Amniotic epithelial cell (primary cell): ENCODE measurements around the gene CACNA1D.
"Not testable (repeated sequence)": the region's sequence is repeated elsewhere in the genome, so short reads cannot be mapped to it uniquely, and the experiment has no call there.

Source experiments
- DNase-seq: peaks from one replicate; pipeline ENCODE4 v3.0.0-alpha.2; 2010; ENCODE audit warnings: low read depth

Gene CACNA1D

GRCh38 chr3:53530205-53530604 lies 35.8 kb downstream of the CACNA1D start:
- DNase-seq: no peak

- DNase-seq: no peak
Observed at GRCh38 chr3:53531749-53532148, 37.3 kb downstream of the CACNA1D start.

GRCh38 chr3:53533472-53533871 lies 39.1 kb downstream of the CACNA1D start:
- no peak for DNase-seq

GRCh38 chr3:53534216-53534615 lies 39.8 kb downstream of the CACNA1D start:
- DNase-seq: no peak

GRCh38 chr3:53534676-53535400 lies 40.4 kb downstream of the CACNA1D start:
- DNase-seq: no peak

- no peak for DNase-seq
Observed at GRCh38 chr3:53536282-53536681, 41.9 kb downstream of the CACNA1D start.

- DNase-seq: no peak
Observed at GRCh38 chr3:53544357-53544756, 49.9 kb downstream of the CACNA1D start.

- DNase-seq: no peak
Observed at GRCh38 chr3:53545310-53545995, 51.0 kb downstream of the CACNA1D start.

GRCh38 chr3:53545996-53546359 lies 51.6 kb downstream of the CACNA1D start:
- no peak for DNase-seq

- DNase-seq: no peak
Observed at GRCh38 chr3:53547327-53547726, 52.9 kb downstream of the CACNA1D start.

- DNase-seq: no peak
Observed at GRCh38 chr3:53550005-53550620, 55.7 kb downstream of the CACNA1D start.

- DNase-seq: no peak
Observed at GRCh38 chr3:53551324-53551723, 56.9 kb downstream of the CACNA1D start.

GRCh38 chr3:53552730-53553129 lies 58.3 kb downstream of the CACNA1D start:
- DNase-seq: no peak

- DNase-seq: no peak
Observed at GRCh38 chr3:53553200-53553599, 58.8 kb downstream of the CACNA1D start.

- no peak for DNase-seq
Observed at GRCh38 chr3:53554559-53555067, 60.2 kb downstream of the CACNA1D start.

GRCh38 chr3:53555068-53555588 lies 60.7 kb downstream of the CACNA1D start:
- DNase-seq: no peak

- DNase-seq: no peak
Observed at GRCh38 chr3:53566461-53567145, 72.2 kb downstream of the CACNA1D start.

- DNase-seq: no peak
Observed at GRCh38 chr3:53570081-53570480, 75.7 kb downstream of the CACNA1D start.

- no peak for DNase-seq
Observed at GRCh38 chr3:53570709-53571108, 76.3 kb downstream of the CACNA1D start.

GRCh38 chr3:53571264-53571663 lies 76.9 kb downstream of the CACNA1D start:
- no peak for DNase-seq

- not testable (repeated sequence) for DNase-seq
Observed at GRCh38 chr3:53572184-53572583, 77.8 kb downstream of the CACNA1D start.

- peak; percentile 24 for DNase-seq
Observed at GRCh38 chr3:53577506-53577905, 83.1 kb downstream of the CACNA1D start.
